Adrenal gland (tissue), 12 donors: ENCODE measurements around the gene RAB9A. TPM values are rescaled to one million over a fixed set of nuclear protein-coding genes. Genes with fewer than 3 reads are reported as not detected.

ENCODE experiments used
- DNase-seq, 7 donors: peaks; one replicate each; pipeline ENCODE4 v3.0.0-alpha.2; 2019 to 2020
- H3K27ac ChIP-seq, 5 donors: fragments of 200-600 bp; sonication (generic) in 4 of 5; 1 replicate in 3 of 5; 2 replicates in 2 of 5; pipeline versions ENCODE4 v1.5.1 to v1.8.0; 2016 to 2020; ENCODE audit warnings: mild to moderate bottlenecking in 1 of 5
- H3K27me3 ChIP-seq: fragments of 200-600 bp; 2 replicates; pipeline ENCODE4 v1.8.0; 2021
- H3K36me3 ChIP-seq, 2 donors: fragments of 200-600 bp; replicated peaks in 1 of 2; 1 replicate in 1 of 2; 2 replicates in 1 of 2; pipeline versions ENCODE4 v1.5.1 to v1.8.0; 2018 to 2022
- H3K4me1 ChIP-seq, 2 donors: fragments of 200-600 bp; replicated peaks in 1 of 2; 1 replicate in 1 of 2; 2 replicates in 1 of 2; pipeline versions ENCODE4 v1.5.1 to v1.8.0; 2018 to 2021
- H3K4me3 ChIP-seq, 4 donors: fragments of 200-600 bp; sonication (generic) in 3 of 4; one replicate each; pipeline ENCODE4 v1.5.1; 2016 to 2018
- H3K9me3 ChIP-seq, 3 donors: fragments of 200-600 bp; sonication (generic) in 1 of 3; replicated peaks in 1 of 3; 1 replicate in 2 of 3; 2 replicates in 1 of 3; pipeline versions ENCODE4 v1.5.1 to v1.8.0; 2016 to 2021
- CTCF ChIP-seq, 6 experiments: fragments of 450-650 bp in 4 of 6; fragments of 200-600 bp in 2 of 6; sonication (generic) in 1 of 6; IDR thresholded peaks; 1 replicate in 5 of 6; 2 replicates in 1 of 6; pipeline versions ENCODE4 v1.5.1 to v1.8.0; 2016 to 2021; ENCODE audit warnings: antibody characterized with exemption in 6 of 6, mild to moderate bottlenecking in 2 of 6, moderate library complexity in 1 of 6
- POLR2A ChIP-seq, 2 donors: fragments of 450-650 bp; IDR thresholded peaks; one replicate each; pipeline ENCODE4 v1.6.1; 2017; ENCODE audit warnings: antibody characterized with exemption in 2 of 2, mild to moderate bottlenecking in 2 of 2, moderate library complexity in 1 of 2
- WGBS, 4 donors: extraction: QIAGEN DNeasy Blood & Tissue Kit in 2 of 4; methylation state at CpG; one replicate each; pipeline versions ENCODE4 v1.1.5 to v1.1.7; 2013 to 2017; 5-methylcytosine and 5-hydroxymethylcytosine counted together
- intact Hi-C, 2 donors: fragments of 100-400 bp; cut with DNase I; formaldehyde crosslinking; loops; one replicate each; pipeline versions ENCODE4 v1.14.1 to v1.15.0; 2022 to 2023
- polyA plus RNA-seq, 3 donors: library from polyadenylated mRNA; stranded (reverse); fragments of 200-250 nt in 2 of 3; fragments of 350-450 nt in 1 of 3; fragmentation: Illumina TruSeq in 1 of 3; extraction: RNeasy Lipid Tissue Mini Kit (QIAGEN cat#74804) in 1 of 3; gene quantifications; one replicate each; pipeline ENCODE4 v1.2.3, GENCODE V29; 2013 to 2014
- total RNA-seq, 9 donors: library from RNA; depleted of rRNA in 4 of 9; stranded (reverse); fragments of >200 nt in 4 of 9; fragments of 120-200 nt in 1 of 9; fragmentation: NEBNext Ultra II Directional in 1 of 9; extraction: Animal tissue kit (Norgen Biotek cat#: 25700) in 1 of 9; gene quantifications; one replicate each; pipeline versions ENCODE4 v1.1.0 to v1.2.4, GENCODE V29; 2013 to 2023
- donor health status: healthy with polysubstance abuse.
- donor health status: Bipolar disorder and iron deficiency.
- donor health status: DM: yes; HTN: yes; CAD: no.
- donor health status: DM: no; HTN: no; CAD: no.
- donor health status: DM: no; HTN: no; CAD: no.
- donor health status: DM: yes; HTN: yes; CAD: no.

RAB9A gene
- total and polyA plus RNA-seq, 12 donors: 23.8 to 153 (median 66.9) TPM

- intact Hi-C loops: no loop called here
- Histone ChIP-seq H3K27ac (peak overlapping the region in 1 of 5 donors; percentile 8), H3K4me1 (no peaks in the 10 kb centered on the region), H3K27me3 (no peaks in the 10 kb centered on the region), H3K36me3 (peaks cover 0 to 8% of the 10 kb centered on the region in 2 donors), H3K9me3 (no peaks in the 10 kb centered on the region), H3K4me3 (no peak overlapping the region)
- TF ChIP-seq CTCF (IDR thresholded peaks at IDR 0.05) (no peak), POLR2A (IDR thresholded peaks at IDR 0.05) (no peak)
- DNase-seq: no peak
- 72 to 87% (median 82%) methylated on average over 7 to 13 of the region's 13 CpGs for WGBS, 4 donors
These were observed 53.7 kb downstream of the RAB9A start for GRCh38 chrX:13742397-13743176.

GRCh38 chrX:13747836-13748235 lies 58.9 kb downstream of the RAB9A start:
- no peaks in the 10 kb centered on the region for H3K9me3 ChIP-seq
- no peaks in the 10 kb centered on the region for H3K4me1 ChIP-seq
- H3K4me3 ChIP-seq: no peak overlapping the region
- H3K27ac ChIP-seq: peak overlapping the region in 1 of 5 donors; percentile 4
- intact Hi-C loops: loop anchor here in 1 of 2 donors (5.0 kb wide), 1 partner anchor 91 kb away; no protein-coding TSS in a partner anchor
- WGBS, 4 donors: 15 to 60% (median 38%) methylated on average over 2 of the region's 2 CpGs
- H3K36me3 ChIP-seq: peaks cover 0 to 12% of the 10 kb centered on the region in 2 donors
- DNase-seq: peak in 4 of 7 donors; percentile 35 to 71 (median 60)
- no peaks in the 10 kb centered on the region for H3K27me3 ChIP-seq
- TF ChIP-seq POLR2A (IDR thresholded peaks at IDR 0.05) (no peak), CTCF (IDR thresholded peaks at IDR 0.05) (peak in 5 of 6 experiments; percentile 6 to 50 (median 39))

- intact Hi-C loops: loop anchor here in 1 of 2 donors (5.0 kb wide), 1 partner anchor 91 kb away; no protein-coding TSS in a partner anchor
- no peak for TF ChIP-seq CTCF (IDR thresholded peaks at IDR 0.05)
- TF ChIP-seq POLR2A (IDR thresholded peaks at IDR 0.05): no peak
- H3K27me3 ChIP-seq: no peaks in the 10 kb centered on the region
- H3K4me3 ChIP-seq: no peak overlapping the region
- H3K4me1 ChIP-seq: no peaks in the 10 kb centered on the region
- H3K9me3 ChIP-seq: no peaks in the 10 kb centered on the region
- no peak for DNase-seq
- WGBS, 4 donors: 92 to 94% (median 92%) methylated on average over 3 of the region's 3 CpGs
- H3K36me3 ChIP-seq: peaks cover 0 to 12% of the 10 kb centered on the region in 2 donors
- no peak overlapping the region for H3K27ac ChIP-seq
These were observed 59.6 kb downstream of the RAB9A start for GRCh38 chrX:13748486-13748885.

GRCh38 chrX:13750204-13750603 lies 61.3 kb downstream of the RAB9A start:
- H3K27me3 ChIP-seq: no peaks in the 10 kb centered on the region
- no peaks in the 10 kb centered on the region for H3K4me1 ChIP-seq
- intact Hi-C loops: loop anchor here in 1 of 2 donors (10.0 kb wide), 1 partner anchor 285 kb away; no protein-coding TSS in a partner anchor
- TF ChIP-seq CTCF (IDR thresholded peaks at IDR 0.05) (peak in 5 of 6 experiments; percentile 24 to 55 (median 40)), POLR2A (IDR thresholded peaks at IDR 0.05) (no peak)
- H3K36me3 ChIP-seq: peaks cover 0 to 12% of the 10 kb centered on the region in 2 donors
- H3K4me3 ChIP-seq: no peak overlapping the region
- no peaks in the 10 kb centered on the region for H3K9me3 ChIP-seq
- no peak for DNase-seq
- H3K27ac ChIP-seq: no peak overlapping the region
